DMS153 treated with DMSO at 0.1 percent for 48 hours (cell line): ENCODE measurements around the gene ATXN10.
"Not testable (repeated sequence)": the region's sequence is repeated elsewhere in the genome, so short reads cannot be mapped to it uniquely, and the experiment has no call there.

Experiments
- DNase-seq: peaks from one replicate; lab custom pipeline; 2025; ENCODE audit not compliant: unreplicated experiment; lab: John Stamatoyannopoulos, UW

The ATXN10 gene

GRCh38 chr22:45671783-45672563 lies at the start of gene ATXN10:
TSS of gene ATXN10 (plus strand) at chr22:45671834. CDS start at chr22:45672064, 230 bp downstream.
- DNase-seq: peak; percentile 46

GRCh38 chr22:45621836-45622600 lies 49.6 kb upstream of the ATXN10 start:
- no peak for DNase-seq

- not testable (repeated sequence) for DNase-seq
These were observed 48.0 kb upstream of the ATXN10 start for GRCh38 chr22:45623464-45624145.

GRCh38 chr22:45626198-45626651 lies 45.4 kb upstream of the ATXN10 start:
- peak; percentile 66 for DNase-seq

GRCh38 chr22:45627489-45628233 lies 44.0 kb upstream of the ATXN10 start:
- DNase-seq: no peak

- no peak for DNase-seq
These were observed 43.1 kb upstream of the ATXN10 start for GRCh38 chr22:45628515-45628914.

- peak; percentile 48 for DNase-seq
These were observed 42.1 kb upstream of the ATXN10 start for GRCh38 chr22:45629469-45630089.

GRCh38 chr22:45630436-45630835 lies 41.2 kb upstream of the ATXN10 start:
- DNase-seq: no peak

GRCh38 chr22:45631140-45631840 lies 40.3 kb upstream of the ATXN10 start:
- DNase-seq: no peak

GRCh38 chr22:45631841-45632238 lies 39.8 kb upstream of the ATXN10 start:
- DNase-seq: no peak

GRCh38 chr22:45632791-45633515 lies 38.7 kb upstream of the ATXN10 start:
- DNase-seq: no peak

GRCh38 chr22:45636683-45637082 lies 35.0 kb upstream of the ATXN10 start:
- no peak for DNase-seq

GRCh38 chr22:45638197-45638596 lies 33.4 kb upstream of the ATXN10 start:
- DNase-seq: no peak

GRCh38 chr22:45638834-45639746 lies 32.5 kb upstream of the ATXN10 start:
- DNase-seq: peak; percentile 55

GRCh38 chr22:45639747-45640102 lies 31.9 kb upstream of the ATXN10 start:
- no peak for DNase-seq

GRCh38 chr22:45640291-45640940 lies 31.2 kb upstream of the ATXN10 start:
- DNase-seq: no peak

- no peak for DNase-seq
These were observed 30.6 kb upstream of the ATXN10 start for GRCh38 chr22:45640941-45641621.
